ENCODE results near the gene MYO5A. TPM values are rescaled to one million over a fixed set of nuclear protein-coding genes. Genes with fewer than 3 reads are reported as not detected.

MYO5A gene
- total RNA-seq, 2 donors from 2014 or later: 2.6 to 6.0 TPM

DNA sequence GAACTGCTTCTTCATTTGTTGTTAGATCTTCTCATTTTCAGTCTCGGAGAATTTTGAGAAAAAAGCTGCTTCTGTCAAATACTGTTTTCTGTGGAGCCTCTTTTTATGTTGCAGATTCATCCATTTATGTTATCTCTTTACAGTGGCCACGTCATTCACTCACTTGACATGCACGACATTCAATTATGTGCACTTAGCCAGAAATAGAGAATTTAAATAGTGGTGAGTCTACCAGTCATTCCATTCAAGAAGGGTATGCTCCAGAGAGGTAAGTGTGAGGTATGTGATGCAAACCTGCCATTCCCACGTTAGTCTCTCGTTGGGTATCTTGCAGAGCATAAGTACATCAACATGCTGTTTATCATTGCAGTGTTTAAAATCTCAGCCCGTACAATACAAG is 30.3 kb upstream of the MYO5A start:
- TF ChIP-seq, protein P1, sequence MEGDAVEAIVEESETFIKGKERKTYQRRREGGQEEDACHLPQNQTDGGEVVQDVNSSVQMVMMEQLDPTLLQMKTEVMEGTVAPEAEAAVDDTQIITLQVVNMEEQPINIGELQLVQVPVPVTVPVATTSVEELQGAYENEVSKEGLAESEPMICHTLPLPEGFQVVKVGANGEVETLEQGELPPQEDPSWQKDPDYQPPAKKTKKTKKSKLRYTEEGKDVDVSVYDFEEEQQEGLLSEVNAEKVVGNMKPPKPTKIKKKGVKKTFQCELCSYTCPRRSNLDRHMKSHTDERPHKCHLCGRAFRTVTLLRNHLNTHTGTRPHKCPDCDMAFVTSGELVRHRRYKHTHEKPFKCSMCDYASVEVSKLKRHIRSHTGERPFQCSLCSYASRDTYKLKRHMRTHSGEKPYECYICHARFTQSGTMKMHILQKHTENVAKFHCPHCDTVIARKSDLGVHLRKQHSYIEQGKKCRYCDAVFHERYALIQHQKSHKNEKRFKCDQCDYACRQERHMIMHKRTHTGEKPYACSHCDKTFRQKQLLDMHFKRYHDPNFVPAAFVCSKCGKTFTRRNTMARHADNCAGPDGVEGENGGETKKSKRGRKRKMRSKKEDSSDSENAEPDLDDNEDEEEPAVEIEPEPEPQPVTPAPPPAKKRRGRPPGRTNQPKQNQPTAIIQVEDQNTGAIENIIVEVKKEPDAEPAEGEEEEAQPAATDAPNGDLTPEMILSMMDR (IDR thresholded peaks at IDR 0.05): no peak
- Histone ChIP-seq H3K9ac (ENCODE audit: low read depth in 2 of 2, low read length in 2 of 2) (no peak overlapping the region), H3K27ac (no peak overlapping the region), H3K27me3 (no peaks in the 10 kb centered on the region), H3K4me1 (no peaks in the 10 kb centered on the region), H3K36me3 (no peaks in the 10 kb centered on the region), H3K9me3 (no peaks in the 10 kb centered on the region), H3K4me3 (no peak overlapping the region)
- DNase-seq: no peak
- intact Hi-C loops (cut with DNase I): no loop called here

DNA sequence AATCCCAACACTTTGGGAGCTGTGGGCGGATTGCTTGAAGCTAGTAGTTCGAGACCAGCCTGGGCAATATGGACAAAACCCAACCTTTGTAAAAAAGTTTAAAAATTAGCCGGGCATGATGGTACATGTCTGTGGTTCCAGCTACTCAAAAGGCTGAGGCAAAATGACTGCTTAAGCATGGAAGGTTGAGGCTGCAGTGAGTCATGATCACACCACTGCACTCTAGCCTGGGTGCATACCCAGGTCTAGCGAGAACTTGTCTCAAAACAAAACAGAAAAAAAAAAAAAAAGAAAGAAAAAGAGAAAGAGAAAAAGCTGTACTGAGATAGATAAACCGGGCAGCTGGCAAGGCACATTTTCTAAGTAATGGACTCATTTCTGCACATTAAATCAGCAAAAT is 29.5 kb upstream of the MYO5A start:
- Histone ChIP-seq H3K4me3 (no peak overlapping the region), H3K9me3 (no peaks in the 10 kb centered on the region), H3K4me1 (no peaks in the 10 kb centered on the region), H3K27me3 (no peaks in the 10 kb centered on the region), H3K9ac (ENCODE audit: low read depth in 2 of 2, low read length in 2 of 2) (no peak overlapping the region), H3K36me3 (no peaks in the 10 kb centered on the region), H3K27ac (no peak overlapping the region)
- TF ChIP-seq, protein P1 (IDR thresholded peaks at IDR 0.05): no peak
- DNase-seq: no peak
- intact Hi-C loops (cut with DNase I): no loop called here

DNA sequence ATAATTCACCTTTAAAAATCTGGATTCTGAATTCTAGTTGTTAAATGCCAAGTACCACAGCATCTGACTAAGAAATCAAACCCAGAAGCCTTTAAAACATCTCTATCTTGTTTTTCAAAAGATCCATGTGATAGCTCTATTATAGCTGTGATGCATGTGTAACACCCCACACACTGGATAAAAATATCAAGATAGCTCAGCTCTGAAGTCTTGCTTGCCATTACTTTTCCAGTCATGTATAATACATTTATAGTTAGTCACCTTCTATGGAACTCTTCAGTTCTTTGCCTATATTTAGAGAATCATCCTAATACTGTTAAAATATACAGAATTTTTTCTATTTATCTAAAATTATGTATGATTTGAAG is 28.6 kb upstream of the MYO5A start:
- Histone ChIP-seq H3K36me3 (no peaks in the 10 kb centered on the region), H3K4me3 (no peak overlapping the region), H3K9ac (ENCODE audit: low read depth in 2 of 2, low read length in 2 of 2) (no peak overlapping the region), H3K27ac (no peak overlapping the region), H3K27me3 (no peaks in the 10 kb centered on the region), H3K4me1 (no peaks in the 10 kb centered on the region), H3K9me3 (no peaks in the 10 kb centered on the region)
- DNase-seq: no peak
- TF ChIP-seq, protein P1 (IDR thresholded peaks at IDR 0.05): no peak
- intact Hi-C loops (cut with DNase I): no loop called here

DNA sequence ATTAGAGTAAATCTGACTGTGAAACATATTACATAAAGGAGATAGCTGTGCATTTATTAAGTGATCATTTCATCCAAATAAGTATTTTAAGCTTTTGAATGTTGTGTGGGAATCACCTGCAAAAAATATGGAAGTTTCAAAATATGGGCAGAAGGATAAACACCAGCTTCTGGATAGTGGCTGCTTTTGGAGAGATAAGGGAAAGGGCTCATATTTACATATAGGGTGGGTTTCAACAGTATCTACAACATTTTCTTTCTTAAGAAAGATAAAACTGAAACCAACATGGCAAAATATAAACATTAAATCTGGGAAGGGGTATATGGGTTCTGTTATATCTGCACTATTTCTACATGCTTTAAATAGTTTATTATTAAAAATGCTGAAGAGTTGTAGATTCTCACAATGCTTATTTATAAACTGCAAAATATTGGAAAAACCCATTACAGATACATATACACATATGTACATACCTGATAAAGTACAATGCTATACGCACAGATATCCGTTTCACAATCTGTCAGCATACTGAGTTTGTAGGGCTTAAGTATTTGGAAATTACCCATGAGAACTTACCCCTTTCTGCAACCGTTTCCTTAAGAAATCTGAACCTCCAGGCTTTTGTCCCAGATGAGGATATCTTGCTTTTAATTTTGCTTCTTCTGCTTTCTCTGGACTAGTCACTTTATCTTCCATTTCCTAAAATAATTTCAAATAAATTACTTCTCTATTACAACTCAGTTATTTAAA is 28.0 kb upstream of the MYO5A start:
- no peak overlapping the region for H3K27ac ChIP-seq
- H3K4me3 ChIP-seq: no peak overlapping the region
- no peak for DNase-seq
- no peaks in the 10 kb centered on the region for H3K27me3 ChIP-seq
- TF ChIP-seq, protein P1 (IDR thresholded peaks at IDR 0.05): no peak
- H3K36me3 ChIP-seq: no peaks in the 10 kb centered on the region
- H3K9ac ChIP-seq (ENCODE audit: low read depth in 2 of 2, low read length in 2 of 2): no peak overlapping the region
- intact Hi-C loops (cut with DNase I): no loop called here
- no peaks in the 10 kb centered on the region for H3K4me1 ChIP-seq
- H3K9me3 ChIP-seq: no peaks in the 10 kb centered on the region

DNA sequence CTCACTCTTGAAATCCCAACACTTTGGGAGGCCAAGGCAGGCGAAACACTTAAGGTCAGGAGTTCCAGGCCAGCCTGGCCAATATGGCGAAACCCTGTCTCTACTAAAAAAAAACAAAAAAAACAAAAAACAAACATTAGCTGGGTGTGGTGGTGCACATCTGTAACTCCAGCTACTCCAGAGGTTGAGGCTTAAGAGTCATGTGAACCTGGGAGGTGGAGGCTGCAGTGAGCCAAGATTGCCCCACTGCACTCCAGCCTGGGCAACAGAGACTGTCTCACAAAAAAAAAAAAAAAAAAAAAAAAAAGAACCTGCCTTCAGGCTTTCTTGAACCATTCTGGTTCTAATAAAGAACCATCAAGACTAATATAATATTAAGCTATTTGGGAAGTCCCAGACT is 23.6 kb upstream of the MYO5A start:
- Histone ChIP-seq H3K4me1 (no peaks in the 10 kb centered on the region), H3K9me3 (no peaks in the 10 kb centered on the region), H3K9ac (ENCODE audit: low read depth in 2 of 2, low read length in 2 of 2) (no peak overlapping the region), H3K4me3 (no peak overlapping the region), H3K36me3 (peaks cover 6% of the 10 kb centered on the region), H3K27me3 (no peaks in the 10 kb centered on the region), H3K27ac (peak overlapping the region; percentile 18)
- intact Hi-C loops (cut with DNase I): no loop called here
- DNase-seq: no peak
- TF ChIP-seq, protein P1 (IDR thresholded peaks at IDR 0.05): no peak
